ENCODE results near the gene PRRX1. TPM values are rescaled to one million over a fixed set of nuclear protein-coding genes. Genes with fewer than 3 reads are reported as not detected.

The PRRX1 gene
- total RNA-seq, 5 donors from 2014 or later (not counting 1 experiment from before 2014, with no cell fraction given): 0.07 to 0.50 (median 0.41) TPM; not detected in 2

DNA sequence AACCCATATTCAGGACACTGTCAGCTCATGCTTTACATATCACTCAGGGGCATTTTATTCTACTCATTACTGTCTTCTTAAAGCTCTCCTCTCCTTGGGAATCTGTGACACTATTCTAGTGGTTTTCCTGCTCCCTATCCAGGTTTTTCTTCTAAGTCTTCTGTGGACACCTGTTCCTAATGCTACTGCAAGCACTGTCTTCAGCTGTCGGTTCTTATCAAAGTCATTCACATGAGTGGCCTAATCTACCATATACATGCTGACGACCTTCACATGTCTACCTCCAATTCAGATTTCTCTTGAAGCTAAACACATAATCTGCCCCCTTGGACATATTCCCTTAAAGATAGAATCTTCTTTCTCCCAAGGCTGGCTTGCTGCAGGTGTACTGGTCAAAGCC lies 39.8 kb upstream of the PRRX1 start:
- Mint-ChIP-seq H3K9me3 (no peaks in the 10 kb centered on the region), H3K4me1 (no peaks in the 10 kb centered on the region), H3K27me3 (peaks cover 11 to 13% of the 10 kb centered on the region in 2 donors), H3K36me3 (no peaks in the 10 kb centered on the region), H3K4me3 (no peak overlapping the region), H3K27ac (no peak overlapping the region)
- CTCF ChIA-PET: no interaction called here
- DNase-seq (no peak), ATAC-seq (replicated peaks in 1 of 4) (no peak)
- POLR2A ChIA-PET: no interaction called here
- no peaks in the 10 kb centered on the region for H3K9me3 ChIP-seq
- no peak overlapping the region for H3K27ac ChIP-seq (ENCODE audit: low read length)
- no peaks in the 10 kb centered on the region for H3K36me3 ChIP-seq (ENCODE audit: control insufficient read depth in 2 of 2, extremely low read depth in 1 of 2, insufficient read depth in 1 of 2, low read length in 1 of 2)
- no peaks in the 10 kb centered on the region for H3K27me3 ChIP-seq (replicated peaks in 1 of 2; ENCODE audit: control insufficient read depth in 2 of 2, extremely low read depth in 1 of 2, insufficient read depth in 2 of 2, low read length in 1 of 2)
- H3K4me3 ChIP-seq (ENCODE audit: control insufficient read depth in 1 of 2, extremely low read depth in 1 of 2, low read length in 1 of 2): no peak overlapping the region
- 82% methylated on average over 2 of the region's 2 CpGs for WGBS (ENCODE audit: insufficient coverage)
- H3K4me1 ChIP-seq (ENCODE audit: control insufficient read depth in 1 of 2, extremely low read depth in 1 of 2, insufficient read depth in 2 of 2, low read length in 2 of 2): no peaks in the 10 kb centered on the region

DNA sequence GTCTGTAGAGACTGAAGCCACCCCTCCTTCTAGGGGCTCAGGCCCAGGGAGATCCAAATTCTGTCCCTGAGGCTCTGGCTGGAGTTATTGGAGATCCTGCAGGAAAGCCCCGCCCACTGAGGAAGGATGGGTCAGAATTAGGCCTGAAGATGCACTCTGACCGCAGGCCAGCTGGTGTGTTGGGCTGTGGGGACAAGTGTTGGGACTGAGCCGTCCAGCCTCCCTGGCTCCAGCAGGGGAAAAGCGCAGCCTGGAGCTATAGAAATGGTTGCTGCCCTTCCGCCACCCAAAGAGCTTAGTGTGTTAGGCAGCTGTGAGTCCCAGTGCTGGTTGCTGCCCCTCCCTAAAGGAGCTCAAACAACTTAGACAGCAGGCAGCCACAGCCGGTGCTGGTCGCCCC lies 33.0 kb upstream of the PRRX1 start:
- POLR2A ChIA-PET: no interaction called here
- no peak overlapping the region for H3K4me3 ChIP-seq (ENCODE audit: control insufficient read depth in 1 of 2, extremely low read depth in 1 of 2, low read length in 1 of 2)
- no peaks in the 10 kb centered on the region for H3K9me3 ChIP-seq
- H3K4me1 ChIP-seq (ENCODE audit: control insufficient read depth in 1 of 2, extremely low read depth in 1 of 2, insufficient read depth in 2 of 2, low read length in 2 of 2): no peaks in the 10 kb centered on the region
- H3K27me3 ChIP-seq (replicated peaks in 1 of 2; ENCODE audit: control insufficient read depth in 2 of 2, extremely low read depth in 1 of 2, insufficient read depth in 2 of 2, low read length in 1 of 2): peaks cover 0 to 10% of the 10 kb centered on the region in 2 experiments
- H3K36me3 Mint-ChIP-seq: no peaks in the 10 kb centered on the region
- H3K4me1 Mint-ChIP-seq: no peaks in the 10 kb centered on the region
- CTCF ChIA-PET: no interaction called here
- H3K9me3 Mint-ChIP-seq: no peaks in the 10 kb centered on the region
- 89% methylated on average over 4 of the region's 7 CpGs for WGBS (ENCODE audit: insufficient coverage)
- H3K27ac Mint-ChIP-seq: no peak overlapping the region
- no peak overlapping the region for H3K27ac ChIP-seq (ENCODE audit: low read length)
- H3K27me3 Mint-ChIP-seq: peaks cover 4 to 26% of the 10 kb centered on the region in 2 donors
- DNase-seq: no peak
- H3K36me3 ChIP-seq (ENCODE audit: control insufficient read depth in 2 of 2, extremely low read depth in 1 of 2, insufficient read depth in 1 of 2, low read length in 1 of 2): no peaks in the 10 kb centered on the region
- no peak for ATAC-seq (replicated peaks in 1 of 4)
- H3K4me3 Mint-ChIP-seq: no peak overlapping the region

DNA sequence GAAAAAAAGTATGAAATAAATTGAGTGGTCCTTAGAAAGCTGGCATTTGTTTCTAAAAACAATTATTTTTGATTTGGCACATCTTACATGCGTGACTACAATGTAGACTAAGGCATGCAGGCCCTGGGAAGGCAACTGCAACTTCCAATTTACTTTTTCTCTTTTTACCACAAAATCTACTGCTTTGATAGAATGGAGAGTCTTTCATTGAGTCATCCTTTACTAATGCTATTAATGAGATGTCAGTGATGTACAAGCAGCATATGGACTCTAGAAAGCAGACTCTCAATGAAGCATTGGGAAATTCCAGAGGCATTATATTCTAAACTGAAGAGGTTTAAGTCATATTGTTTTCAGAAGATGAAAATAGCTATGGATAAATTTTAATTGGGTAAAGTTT lies 29.6 kb upstream of the PRRX1 start:
- H3K4me3 Mint-ChIP-seq: no peak overlapping the region
- Histone ChIP-seq H3K36me3 (ENCODE audit: control insufficient read depth in 2 of 2, extremely low read depth in 1 of 2, insufficient read depth in 1 of 2, low read length in 1 of 2) (no peaks in the 10 kb centered on the region), H3K4me3 (ENCODE audit: control insufficient read depth in 1 of 2, extremely low read depth in 1 of 2, low read length in 1 of 2) (no peak overlapping the region), H3K9me3 (no peaks in the 10 kb centered on the region), H3K4me1 (ENCODE audit: control insufficient read depth in 1 of 2, extremely low read depth in 1 of 2, insufficient read depth in 2 of 2, low read length in 2 of 2) (no peaks in the 10 kb centered on the region), H3K27ac (ENCODE audit: low read length) (no peak overlapping the region), H3K27me3 (replicated peaks in 1 of 2; ENCODE audit: control insufficient read depth in 2 of 2, extremely low read depth in 1 of 2, insufficient read depth in 2 of 2, low read length in 1 of 2) (peaks cover 0 to 12% of the 10 kb centered on the region in 2 experiments)
- ChIA-PET POLR2A (no interaction called here), CTCF (no interaction called here)
- H3K36me3 Mint-ChIP-seq: no peaks in the 10 kb centered on the region
- no CpG with 5 or more reads among the region's 1 CpG for whole genome bisulfite sequencing (ENCODE audit: insufficient coverage)
- ATAC-seq (replicated peaks in 1 of 4): no peak
- no peak overlapping the region for H3K27ac Mint-ChIP-seq
- H3K9me3 Mint-ChIP-seq: peaks cover 3 to 5% (median 5%) of the 10 kb centered on the region in 3 donors
- no peak for DNase-seq
- H3K4me1 Mint-ChIP-seq: no peaks in the 10 kb centered on the region
- H3K27me3 Mint-ChIP-seq: peaks cover 13 to 18% of the 10 kb centered on the region in 2 donors

DNA sequence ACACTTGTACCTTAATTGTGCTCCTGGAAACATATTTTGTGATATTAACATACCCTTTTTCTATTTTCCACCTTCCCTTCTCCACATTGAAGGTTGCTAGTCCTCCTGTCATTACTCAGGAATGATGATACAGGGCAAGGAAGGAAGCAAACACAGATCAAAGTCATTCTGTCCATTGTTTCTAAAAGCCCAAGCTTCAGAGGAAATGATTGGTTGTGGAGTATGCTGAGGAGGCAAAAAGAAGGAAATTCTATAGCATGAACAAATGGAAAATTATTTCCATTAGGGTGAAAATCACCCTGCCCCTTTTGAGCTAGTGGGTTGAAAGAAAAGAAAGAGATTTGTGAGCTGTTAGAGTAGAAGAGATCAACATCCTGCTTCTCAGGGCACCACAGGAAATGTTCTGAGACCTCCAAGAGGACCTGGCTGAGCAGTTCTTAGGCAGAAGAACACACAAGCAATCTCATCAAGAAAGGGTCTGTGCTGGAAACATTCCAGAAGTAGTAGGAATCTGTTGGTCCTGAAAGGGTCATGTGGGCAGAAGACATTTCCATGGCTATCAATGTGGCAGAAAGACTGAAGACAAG lies 29.0 kb upstream of the PRRX1 start:
- Mint-ChIP-seq H3K4me3 (no peak overlapping the region), H3K4me1 (no peaks in the 10 kb centered on the region), H3K27ac (no peak overlapping the region), H3K9me3 (peaks cover 4 to 5% (median 5%) of the 10 kb centered on the region in 3 donors), H3K36me3 (no peaks in the 10 kb centered on the region), H3K27me3 (peaks cover 12 to 13% of the 10 kb centered on the region in 2 donors)
- ATAC-seq (replicated peaks in 1 of 4): no peak
- POLR2A ChIA-PET: no interaction called here
- Histone ChIP-seq H3K9me3 (no peaks in the 10 kb centered on the region), H3K27ac (ENCODE audit: low read length) (no peak overlapping the region), H3K27me3 (replicated peaks in 1 of 2; ENCODE audit: control insufficient read depth in 2 of 2, extremely low read depth in 1 of 2, insufficient read depth in 2 of 2, low read length in 1 of 2) (peaks cover 0 to 12% of the 10 kb centered on the region in 2 experiments), H3K4me1 (ENCODE audit: control insufficient read depth in 1 of 2, extremely low read depth in 1 of 2, insufficient read depth in 2 of 2, low read length in 2 of 2) (no peaks in the 10 kb centered on the region), H3K4me3 (ENCODE audit: control insufficient read depth in 1 of 2, extremely low read depth in 1 of 2, low read length in 1 of 2) (no peak overlapping the region), H3K36me3 (ENCODE audit: control insufficient read depth in 2 of 2, extremely low read depth in 1 of 2, insufficient read depth in 1 of 2, low read length in 1 of 2) (no peaks in the 10 kb centered on the region)
- CTCF ChIA-PET: no interaction called here
- no peak for DNase-seq

DNA sequence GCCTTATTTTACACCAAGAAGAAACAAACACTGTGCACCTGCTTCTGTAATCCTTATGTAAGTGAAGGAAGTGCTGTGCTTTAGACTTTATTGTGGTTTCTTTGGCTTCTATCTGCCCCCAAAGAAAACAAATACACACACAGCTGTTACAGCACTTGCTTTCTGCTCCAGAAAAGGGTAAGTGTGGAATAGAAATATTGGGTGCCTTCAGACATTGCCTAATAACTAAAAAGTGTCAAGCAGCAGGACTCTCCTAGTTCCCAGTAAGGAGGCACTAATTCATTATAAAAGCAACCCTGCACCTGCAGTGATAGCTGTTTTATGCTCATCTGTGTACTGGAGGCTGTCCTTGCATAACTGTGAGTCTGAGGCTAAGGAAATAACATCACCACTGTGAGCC lies 23.4 kb upstream of the PRRX1 start:
- ChIA-PET POLR2A (no interaction called here), CTCF (no interaction called here)
- no peak overlapping the region for H3K4me3 ChIP-seq (ENCODE audit: control insufficient read depth in 1 of 2, extremely low read depth in 1 of 2, low read length in 1 of 2)
- no peak overlapping the region for H3K27ac ChIP-seq (ENCODE audit: low read length)
- ATAC-seq (replicated peaks in 1 of 4) (no peak), DNase-seq (no peak)
- no peak overlapping the region for H3K27ac Mint-ChIP-seq
- H3K4me1 Mint-ChIP-seq: peaks cover 0 to 3% (median 3%) of the 10 kb centered on the region in 3 donors
- peaks cover 4 to 5% (median 5%) of the 10 kb centered on the region in 3 donors for H3K9me3 Mint-ChIP-seq
- H3K36me3 ChIP-seq (ENCODE audit: control insufficient read depth in 2 of 2, extremely low read depth in 1 of 2, insufficient read depth in 1 of 2, low read length in 1 of 2): no peaks in the 10 kb centered on the region
- no peak overlapping the region for H3K4me3 Mint-ChIP-seq
- H3K9me3 ChIP-seq: no peaks in the 10 kb centered on the region
- H3K27me3 ChIP-seq (replicated peaks in 1 of 2; ENCODE audit: control insufficient read depth in 2 of 2, extremely low read depth in 1 of 2, insufficient read depth in 2 of 2, low read length in 1 of 2): peaks cover 2 to 3% of the 10 kb centered on the region in 2 experiments
- H3K4me1 ChIP-seq (ENCODE audit: control insufficient read depth in 1 of 2, extremely low read depth in 1 of 2, insufficient read depth in 2 of 2, low read length in 2 of 2): no peaks in the 10 kb centered on the region
- no peaks in the 10 kb centered on the region for H3K36me3 Mint-ChIP-seq
- H3K27me3 Mint-ChIP-seq: peaks cover 0 to 8% of the 10 kb centered on the region in 2 donors

GRCh38 chr1:170657275-170657853 lies 6.6 kb upstream of the PRRX1 start:
- no peak for ATAC-seq (replicated peaks in 1 of 4)
- Mint-ChIP-seq H3K36me3 (no peaks in the 10 kb centered on the region), H3K4me1 (peaks cover 10 to 13% (median 10%) of the 10 kb centered on the region in 3 donors), H3K27ac (no peak overlapping the region), H3K9me3 (no peaks in the 10 kb centered on the region), H3K4me3 (no peak overlapping the region), H3K27me3 (peaks cover 63 to 69% of the 10 kb centered on the region in 2 donors)
- no peaks in the 10 kb centered on the region for H3K9me3 ChIP-seq
- POLR2A ChIA-PET: interaction anchor here in 1 of 2 donors (0.6 kb wide), 1 partner anchor 175 kb away, joined by 3 read pairs; no protein-coding TSS in a partner anchor
- H3K4me1 ChIP-seq (ENCODE audit: control insufficient read depth in 1 of 2, extremely low read depth in 1 of 2, insufficient read depth in 2 of 2, low read length in 2 of 2): no peaks in the 10 kb centered on the region
- no peak for DNase-seq
- no peak overlapping the region for H3K27ac ChIP-seq (ENCODE audit: low read length)
- H3K27me3 ChIP-seq (replicated peaks in 1 of 2; ENCODE audit: control insufficient read depth in 2 of 2, extremely low read depth in 1 of 2, insufficient read depth in 2 of 2, low read length in 1 of 2): peaks cover 13 to 31% of the 10 kb centered on the region in 2 experiments
- CTCF ChIA-PET: interaction anchor here in 1 of 2 donors (0.6 kb wide), 1 partner anchor 708 kb away, joined by 3 read pairs; no protein-coding TSS in a partner anchor
- no peak overlapping the region for H3K4me3 ChIP-seq (ENCODE audit: control insufficient read depth in 1 of 2, extremely low read depth in 1 of 2, low read length in 1 of 2)
- WGBS (ENCODE audit: insufficient coverage): 83% methylated on average over 3 of the region's 4 CpGs
- no peaks in the 10 kb centered on the region for H3K36me3 ChIP-seq (ENCODE audit: control insufficient read depth in 2 of 2, extremely low read depth in 1 of 2, insufficient read depth in 1 of 2, low read length in 1 of 2)
